Activated CD4-positive, alpha-beta memory T cell treated with anti-CD3 and anti-CD28 coated beads, Interleukin-2, amount 10 ng/mL, durations not matched to agents 7 days and 5 days (primary cell): ENCODE data around the gene ATP6V1C2. TPM values are rescaled to one million over a fixed set of nuclear protein-coding genes. Genes with fewer than 3 reads are reported as not detected.

Experiments used
- CTCF ChIA-PET: fragments of 350-600 bp; sonication (Branson Sonifier 250); formaldehyde crosslinking; loops from one replicate; lab custom pipeline; 2021; ENCODE audit warnings: antibody characterized with exemption, inconsistent platforms; lab: Charles Lee
- POLR2A ChIA-PET: fragments of 350-600 bp; sonication (Branson Sonifier 250); formaldehyde crosslinking; loops from one replicate; lab custom pipeline; 2021; ENCODE audit warnings: antibody characterized with exemption; lab: Charles Lee
- DNase-seq: peaks from one replicate; pipeline ENCODE4 v3.0.0-alpha.2; 2020
- H3K27ac Mint-ChIP-seq: one replicate; pipeline ENCODE4 v1.8.0; 2021; ENCODE audit warnings: mild to moderate bottlenecking, mixed read lengths
- H3K27me3 Mint-ChIP-seq: one replicate; pipeline ENCODE4 v1.8.0; 2021; ENCODE audit warnings: mixed read lengths
- H3K36me3 Mint-ChIP-seq: one replicate; pipeline ENCODE4 v1.8.0; 2021; ENCODE audit warnings: low read depth, mixed read lengths
- H3K4me1 Mint-ChIP-seq: one replicate; pipeline ENCODE4 v1.8.0; 2021; ENCODE audit warnings: mixed read lengths
- H3K4me3 Mint-ChIP-seq: one replicate; pipeline ENCODE4 v1.8.0; 2021; ENCODE audit warnings: mild to moderate bottlenecking, mixed read lengths
- H3K9me3 Mint-ChIP-seq: one replicate; pipeline ENCODE4 v1.8.0; 2021; ENCODE audit warnings: mixed read lengths
- total RNA-seq, 2 experiments: library from RNA; stranded (reverse); gene quantifications; one replicate each; pipeline ENCODE4 v1.2.3, GENCODE V29; 2021

The ATP6V1C2 gene
- total RNA-seq, 2 experiments from 2014 or later: not detected

- H3K4me1 Mint-ChIP-seq: peaks cover 6% of the 10 kb centered on the region
- CTCF ChIA-PET: no interaction called here
- POLR2A ChIA-PET: no interaction called here
- H3K27ac Mint-ChIP-seq: no peak overlapping the region
- no peak overlapping the region for H3K4me3 Mint-ChIP-seq
- H3K36me3 Mint-ChIP-seq: no peaks in the 10 kb centered on the region
- H3K27me3 Mint-ChIP-seq: peaks cover 5% of the 10 kb centered on the region
- DNase-seq: no peak
- H3K9me3 Mint-ChIP-seq: no peaks in the 10 kb centered on the region
These were observed 19.7 kb downstream of the ATP6V1C2 start for GRCh38 chr2:10741139-10741538.

- Mint-ChIP-seq H3K9me3 (no peaks in the 10 kb centered on the region), H3K4me1 (peaks cover 10% of the 10 kb centered on the region), H3K27me3 (peaks cover 5% of the 10 kb centered on the region), H3K36me3 (no peaks in the 10 kb centered on the region), H3K4me3 (no peak overlapping the region), H3K27ac (no peak overlapping the region)
- DNase-seq: no peak
- ChIA-PET CTCF (no interaction called here), POLR2A (no interaction called here)
These were observed 21.2 kb downstream of the ATP6V1C2 start for GRCh38 chr2:10742666-10743065.

GRCh38 chr2:10750610-10751009 lies 29.2 kb downstream of the ATP6V1C2 start:
- H3K4me3 Mint-ChIP-seq: no peak overlapping the region
- peaks cover 8% of the 10 kb centered on the region for H3K27me3 Mint-ChIP-seq
- POLR2A ChIA-PET: no interaction called here
- H3K4me1 Mint-ChIP-seq: peaks cover 7% of the 10 kb centered on the region
- no peaks in the 10 kb centered on the region for H3K36me3 Mint-ChIP-seq
- CTCF ChIA-PET: no interaction called here
- H3K27ac Mint-ChIP-seq: no peak overlapping the region
- DNase-seq: no peak
- H3K9me3 Mint-ChIP-seq: no peaks in the 10 kb centered on the region

- no peak for DNase-seq
- Mint-ChIP-seq H3K4me3 (no peak overlapping the region), H3K4me1 (peaks cover 2% of the 10 kb centered on the region), H3K9me3 (no peaks in the 10 kb centered on the region), H3K27ac (no peak overlapping the region), H3K36me3 (no peaks in the 10 kb centered on the region), H3K27me3 (peaks cover 9% of the 10 kb centered on the region)
- ChIA-PET POLR2A (no interaction called here), CTCF (no interaction called here)
These were observed 30.8 kb downstream of the ATP6V1C2 start for GRCh38 chr2:10752236-10752635.

GRCh38 chr2:10753156-10753555 lies 31.7 kb downstream of the ATP6V1C2 start:
- ChIA-PET POLR2A (no interaction called here), CTCF (interaction anchor here (0.7 kb wide), 1 partner anchor 1928 kb away, joined by 3 read pairs; no protein-coding TSS in a partner anchor)
- Mint-ChIP-seq H3K4me3 (no peak overlapping the region), H3K9me3 (no peaks in the 10 kb centered on the region), H3K4me1 (no peaks in the 10 kb centered on the region), H3K27me3 (peaks cover 9% of the 10 kb centered on the region), H3K27ac (no peak overlapping the region), H3K36me3 (no peaks in the 10 kb centered on the region)
- no peak for DNase-seq

GRCh38 chr2:10753876-10754275 lies 32.4 kb downstream of the ATP6V1C2 start:
- ChIA-PET POLR2A (no interaction called here), CTCF (no interaction called here)
- H3K36me3 Mint-ChIP-seq: no peaks in the 10 kb centered on the region
- no peaks in the 10 kb centered on the region for H3K4me1 Mint-ChIP-seq
- H3K27ac Mint-ChIP-seq: no peak overlapping the region
- H3K27me3 Mint-ChIP-seq: peaks cover 9% of the 10 kb centered on the region
- no peak overlapping the region for H3K4me3 Mint-ChIP-seq
- no peak for DNase-seq
- no peaks in the 10 kb centered on the region for H3K9me3 Mint-ChIP-seq

GRCh38 chr2:10755621-10756020 lies 34.2 kb downstream of the ATP6V1C2 start:
- Mint-ChIP-seq H3K4me3 (no peak overlapping the region), H3K9me3 (no peaks in the 10 kb centered on the region), H3K27ac (no peak overlapping the region), H3K27me3 (peaks cover 9% of the 10 kb centered on the region), H3K4me1 (no peaks in the 10 kb centered on the region), H3K36me3 (no peaks in the 10 kb centered on the region)
- CTCF ChIA-PET: no interaction called here
- DNase-seq: no peak
- POLR2A ChIA-PET: no interaction called here

- H3K4me3 Mint-ChIP-seq: no peak overlapping the region
- H3K27ac Mint-ChIP-seq: no peak overlapping the region
- DNase-seq: no peak
- CTCF ChIA-PET: no interaction called here
- H3K27me3 Mint-ChIP-seq: peaks cover 2% of the 10 kb centered on the region
- H3K9me3 Mint-ChIP-seq: no peaks in the 10 kb centered on the region
- no peaks in the 10 kb centered on the region for H3K4me1 Mint-ChIP-seq
- H3K36me3 Mint-ChIP-seq: no peaks in the 10 kb centered on the region
- POLR2A ChIA-PET: no interaction called here
These were observed 36.4 kb downstream of the ATP6V1C2 start for GRCh38 chr2:10757814-10758286.

GRCh38 chr2:10759151-10759714 lies 37.8 kb downstream of the ATP6V1C2 start:
- H3K27me3 Mint-ChIP-seq: peaks cover 2% of the 10 kb centered on the region
- ChIA-PET CTCF (no interaction called here), POLR2A (no interaction called here)
- no peak overlapping the region for H3K27ac Mint-ChIP-seq
- H3K36me3 Mint-ChIP-seq: no peaks in the 10 kb centered on the region
- no peak overlapping the region for H3K4me3 Mint-ChIP-seq
- no peak for DNase-seq
- no peaks in the 10 kb centered on the region for H3K4me1 Mint-ChIP-seq
- H3K9me3 Mint-ChIP-seq: no peaks in the 10 kb centered on the region

- no peaks in the 10 kb centered on the region for H3K4me1 Mint-ChIP-seq
- no peak overlapping the region for H3K4me3 Mint-ChIP-seq
- DNase-seq: no peak
- POLR2A ChIA-PET: no interaction called here
- H3K36me3 Mint-ChIP-seq: no peaks in the 10 kb centered on the region
- H3K27me3 Mint-ChIP-seq: no peaks in the 10 kb centered on the region
- no peaks in the 10 kb centered on the region for H3K9me3 Mint-ChIP-seq
- no peak overlapping the region for H3K27ac Mint-ChIP-seq
- CTCF ChIA-PET: no interaction called here
These were observed 39.5 kb downstream of the ATP6V1C2 start for GRCh38 chr2:10760794-10761504.

GRCh38 chr2:10761591-10761990 lies 40.2 kb downstream of the ATP6V1C2 start:
- Mint-ChIP-seq H3K27me3 (no peaks in the 10 kb centered on the region), H3K9me3 (no peaks in the 10 kb centered on the region), H3K36me3 (no peaks in the 10 kb centered on the region), H3K27ac (no peak overlapping the region), H3K4me1 (no peaks in the 10 kb centered on the region), H3K4me3 (no peak overlapping the region)
- CTCF ChIA-PET: no interaction called here
- DNase-seq: no peak
- POLR2A ChIA-PET: no interaction called here

GRCh38 chr2:10762651-10763460 lies 41.4 kb downstream of the ATP6V1C2 start:
- Mint-ChIP-seq H3K27ac (no peak overlapping the region), H3K4me1 (no peaks in the 10 kb centered on the region), H3K27me3 (no peaks in the 10 kb centered on the region), H3K9me3 (no peaks in the 10 kb centered on the region), H3K36me3 (no peaks in the 10 kb centered on the region), H3K4me3 (no peak overlapping the region)
- ChIA-PET POLR2A (no interaction called here), CTCF (no interaction called here)
- DNase-seq: no peak

- POLR2A ChIA-PET: no interaction called here
- Mint-ChIP-seq H3K27me3 (no peaks in the 10 kb centered on the region), H3K9me3 (no peaks in the 10 kb centered on the region), H3K4me1 (no peaks in the 10 kb centered on the region), H3K4me3 (no peak overlapping the region), H3K27ac (no peak overlapping the region), H3K36me3 (no peaks in the 10 kb centered on the region)
- CTCF ChIA-PET: no interaction called here
- DNase-seq: no peak
These were observed 42.0 kb downstream of the ATP6V1C2 start for GRCh38 chr2:10763461-10763800.
